PC-3 (cell line): ENCODE data around the gene WDR38. TPM values are rescaled to one million over a fixed set of nuclear protein-coding genes. Genes with fewer than 3 reads are reported as not detected.

Experiments
- ATAC-seq: fragments of 200-7000 bp; cut with Tn5 transposase; 2 replicates; pipeline ENCODE4 v1.9.1; 2020; ENCODE audit warnings: mild to moderate bottlenecking, moderate library complexity
- BruUV-seq: library from RNA; stranded (reverse); fragments of 400-500 nt; replicated peaks from 2 replicates; lab custom pipeline; 2021; lab: Mats Ljungman, UMichigan
- CTCF ChIA-PET: fragments of 300-600 bp; sonication (Branson Sonifier 250); formaldehyde crosslinking; loops from one replicate; lab custom pipeline; 2022; ENCODE audit warnings: antibody characterized with exemption; lab: Charles Lee
- POLR2A ChIA-PET: fragments of 300-600 bp; sonication (Branson Sonifier 250); formaldehyde crosslinking; loops from one replicate; lab custom pipeline; 2022; ENCODE audit warnings: antibody characterized with exemption; ENCODE audit not compliant: unreplicated experiment; lab: Charles Lee
- DNase-seq: peaks from one replicate; pipeline ENCODE4 v3.0.0-alpha.2; 2015
- H2AFZ ChIP-seq: fragments of 300-600 bp; sonication (generic); 2 replicates; pipeline ENCODE4 v1.6.0; 2016; ENCODE audit warnings: antibody characterized with exemption, low read length
- H3F3A ChIP-seq: fragments of 300-600 bp; sonication (generic); one replicate; pipeline ENCODE4 v1.6.0; 2017; ENCODE audit warnings: antibody characterized with exemption, low read length, control low read depth, mild to moderate bottlenecking; ENCODE audit not compliant: unreplicated experiment
- H3K27ac ChIP-seq: fragments of 300-600 bp; sonication (generic); 2 replicates; pipeline ENCODE4 v1.5.1; 2016; ENCODE audit warnings: mild to moderate bottlenecking, low read length
- H3K27me3 ChIP-seq: fragments of 300-600 bp; sonication (generic); 2 replicates; pipeline ENCODE4 v1.6.1; 2016; ENCODE audit warnings: low read length, mixed read lengths
- H3K36me3 ChIP-seq: fragments of 300-600 bp; sonication (generic); 2 replicates; pipeline ENCODE4 v1.6.1; 2016; ENCODE audit warnings: low read depth, mixed run types, low read length, mixed read lengths
- H3K4me1 ChIP-seq: fragments of 300-600 bp; sonication (generic); 2 replicates; pipeline ENCODE4 v1.5.1; 2016; ENCODE audit warnings: low read length; ENCODE audit not compliant: insufficient read depth
- H3K4me2 ChIP-seq: fragments of 300-600 bp; sonication (generic); 2 replicates; pipeline ENCODE4 v1.6.0; 2016; ENCODE audit warnings: low read length
- H3K4me3 ChIP-seq: fragments of 300-600 bp; sonication (generic); 2 replicates; pipeline ENCODE4 v1.5.1; 2016; ENCODE audit warnings: mild to moderate bottlenecking, low read length, mixed read lengths
- H3K79me2 ChIP-seq: fragments of 300-600 bp; sonication (generic); 2 replicates; pipeline ENCODE4 v1.6.1; 2017; ENCODE audit warnings: low read length, mixed read lengths
- H3K9ac ChIP-seq: fragments of 300-600 bp; sonication (generic); 2 replicates; pipeline ENCODE4 v1.6.0; 2016; ENCODE audit warnings: mild to moderate bottlenecking, low read length
- H3K9me2 ChIP-seq: fragments of 300-600 bp; sonication (generic); replicated peaks from 2 replicates; pipeline ENCODE4 v1.6.1; 2016; ENCODE audit warnings: mixed run types, low read length, mixed read lengths
- H3K9me3 ChIP-seq: fragments of 300-600 bp; sonication (generic); 2 replicates; pipeline ENCODE4 v1.6.1; 2016; ENCODE audit warnings: low read length, mixed read lengths
- H4K20me1 ChIP-seq: fragments of 300-600 bp; sonication (generic); 2 replicates; pipeline ENCODE4 v1.6.1; 2016; ENCODE audit warnings: low read length, mixed read lengths
- CTCF ChIP-seq: fragments of 300-600 bp; sonication (generic); conservative IDR thresholded peaks from 2 replicates; pipeline ENCODE4 v1.5.1; 2017; ENCODE audit warnings: antibody characterized with exemption, low read depth, mild to moderate bottlenecking, low read length
- EZH2 ChIP-seq: fragments of 300-600 bp; sonication (generic); IDR thresholded peaks from one replicate; pipeline ENCODE4 v1.6.1; 2017; ENCODE audit warnings: antibody characterized with exemption, mild to moderate bottlenecking, low read length; ENCODE audit not compliant: unreplicated experiment
- EZH2phosphoT487 ChIP-seq: fragments of 300-600 bp; sonication (generic); IDR thresholded peaks from 2 replicates; pipeline ENCODE4 v1.6.1; 2018; ENCODE audit warnings: mild to moderate bottlenecking, antibody characterized with exemption, low read length, borderline replicate concordance
- intact Hi-C: fragments of 100-400 bp; cut with micrococcal nuclease; formaldehyde crosslinking; loops from 2 replicates; pipeline ENCODE4 v1.9.0; 2023
- total RNA-seq: library from RNA; depleted of rRNA; stranded (reverse); fragments of >200 nt; gene quantifications from 2 replicates; pipeline ENCODE4 v1.2.3, GENCODE V29; 2014

The WDR38 gene
- total RNA-seq, 1 experiment from 2014 or later = not detected

GRCh38 chr9:124814164-124814535 is 39.1 kb upstream of the WDR38 start:
- CTCF ChIA-PET = no interaction called here

GRCh38 chr9:124815601-124816000 is 37.7 kb upstream of the WDR38 start:
- TF ChIP-seq EZH2 (no peak), EZH2phosphoT487 (no peak), CTCF (no peak)
- no peak overlapping the region for H3K4me3 ChIP-seq
- H3K27me3 ChIP-seq = no peaks in the 10 kb centered on the region
- DNase-seq (no peak), ATAC-seq (no peak)
- ChIA-PET POLR2A (no interaction called here), CTCF (no interaction called here)
- no peaks in the 10 kb centered on the region for H3K36me3 ChIP-seq
- peaks cover 38% of the 10 kb centered on the region for H3K4me1 ChIP-seq
- no peaks in the 10 kb centered on the region for H3K79me2 ChIP-seq
- no TSS peak for BruUV-seq
- H2AFZ ChIP-seq = no peak overlapping the region
- H3F3A ChIP-seq = no peaks in the 10 kb centered on the region
- intact Hi-C loops = no loop called here
- no peaks in the 10 kb centered on the region for H4K20me1 ChIP-seq
- H3K4me2 ChIP-seq = no peak overlapping the region
- H3K9me3 ChIP-seq = no peaks in the 10 kb centered on the region
- H3K9me2 ChIP-seq = no peaks in the 10 kb centered on the region
- no peak overlapping the region for H3K27ac ChIP-seq
- no peak overlapping the region for H3K9ac ChIP-seq

More at GRCh38 chr9:124814164-124814535, 39.1 kb upstream of the WDR38 start:
- Histone ChIP-seq H3K9ac (no peak overlapping the region), H3F3A (no peaks in the 10 kb centered on the region), H3K4me1 (peaks cover 41% of the 10 kb centered on the region), H3K9me3 (no peaks in the 10 kb centered on the region), H3K79me2 (no peaks in the 10 kb centered on the region), H3K4me2 (no peak overlapping the region), H3K36me3 (no peaks in the 10 kb centered on the region), H3K27ac (no peak overlapping the region), H2AFZ (no peak overlapping the region), H3K27me3 (no peaks in the 10 kb centered on the region), H3K4me3 (no peak overlapping the region), H4K20me1 (no peaks in the 10 kb centered on the region), H3K9me2 (no peaks in the 10 kb centered on the region)
- ATAC-seq (no peak), DNase-seq (no peak)
- POLR2A ChIA-PET = no interaction called here
- TF ChIP-seq EZH2phosphoT487 = no peak
- no peak for TF ChIP-seq EZH2
- TF ChIP-seq CTCF = no peak
- BruUV-seq = no TSS peak
- intact Hi-C loops = no loop called here

GRCh38 chr9:124818431-124819281 is 34.6 kb upstream of the WDR38 start:
- Histone ChIP-seq H3K9ac (no peak overlapping the region), H3K4me1 (peaks cover 10% of the 10 kb centered on the region), H3K9me3 (no peaks in the 10 kb centered on the region), H3K27me3 (no peaks in the 10 kb centered on the region), H3K27ac (peak overlapping the region; percentile 49), H3K36me3 (no peaks in the 10 kb centered on the region), H3K9me2 (no peaks in the 10 kb centered on the region), H2AFZ (peak overlapping the region; percentile 46; the same call in 1 of the 2 replicates), H3K79me2 (no peaks in the 10 kb centered on the region), H3F3A (no peaks in the 10 kb centered on the region), H4K20me1 (no peaks in the 10 kb centered on the region), H3K4me2 (peak overlapping the region; percentile 27; the same call in 1 of the 2 replicates), H3K4me3 (no peak overlapping the region)
- ATAC-seq (peak; percentile 74), DNase-seq (peak; percentile 66)
- ChIA-PET POLR2A (no interaction called here), CTCF (no interaction called here)
- TF ChIP-seq EZH2 (no peak), CTCF (no peak), EZH2phosphoT487 (no peak)
- intact Hi-C loops = no loop called here
- BruUV-seq = no TSS peak
